Measurements from ENCODE around the gene WASHC3. TPM values are rescaled to one million over a fixed set of nuclear protein-coding genes. Genes with fewer than 3 reads are reported as not detected.
"Not testable (repeated sequence)": the region's sequence is repeated elsewhere in the genome, so short reads cannot be mapped to it uniquely, and the experiment has no call there.

Gene WASHC3
- total and polyA plus RNA-seq, 8 donors = 48.7 to 222 (median 55.3) TPM; not detected in 1

DNA sequence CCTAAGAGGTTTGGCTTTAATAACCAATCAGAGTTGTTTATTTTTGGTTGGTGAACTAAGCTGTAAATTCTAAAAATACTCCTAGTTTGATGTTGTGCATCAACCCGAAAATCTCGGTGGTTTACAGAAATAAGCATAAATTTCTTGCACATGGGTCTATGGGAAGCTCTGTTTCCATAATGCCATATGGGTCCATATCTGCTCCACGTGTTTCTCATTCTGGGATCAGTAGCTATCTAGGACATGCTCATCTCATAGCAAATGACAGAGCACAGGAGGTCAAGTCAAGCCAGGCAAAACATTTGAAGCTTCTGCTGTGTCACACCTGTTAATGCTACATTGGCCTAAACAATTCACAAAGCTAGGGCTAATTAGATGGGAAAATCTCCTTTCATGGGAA lies 35.1 kb upstream of the WASHC3 start:
- H3K27me3 ChIP-seq = no peaks in the 10 kb centered on the region
- no peaks in the 10 kb centered on the region for H3K9me3 ChIP-seq
- peaks cover 10 to 40% (median 40%) of the 10 kb centered on the region in 4 donors for H3K36me3 ChIP-seq
- WGBS, 5 donors = 80 to 85% (median 85%) methylated on average over 3 of the region's 3 CpGs
- H3K4me3 ChIP-seq = no peak overlapping the region
- no peak overlapping the region for H3K27ac ChIP-seq
- no peak for DNase-seq
- intact Hi-C loops (cut with DNase I; ENCODE audit: low total_unique reads) = no loop called here
- H3K4me1 ChIP-seq = no peaks in the 10 kb centered on the region
- TF ChIP-seq, protein P1, sequence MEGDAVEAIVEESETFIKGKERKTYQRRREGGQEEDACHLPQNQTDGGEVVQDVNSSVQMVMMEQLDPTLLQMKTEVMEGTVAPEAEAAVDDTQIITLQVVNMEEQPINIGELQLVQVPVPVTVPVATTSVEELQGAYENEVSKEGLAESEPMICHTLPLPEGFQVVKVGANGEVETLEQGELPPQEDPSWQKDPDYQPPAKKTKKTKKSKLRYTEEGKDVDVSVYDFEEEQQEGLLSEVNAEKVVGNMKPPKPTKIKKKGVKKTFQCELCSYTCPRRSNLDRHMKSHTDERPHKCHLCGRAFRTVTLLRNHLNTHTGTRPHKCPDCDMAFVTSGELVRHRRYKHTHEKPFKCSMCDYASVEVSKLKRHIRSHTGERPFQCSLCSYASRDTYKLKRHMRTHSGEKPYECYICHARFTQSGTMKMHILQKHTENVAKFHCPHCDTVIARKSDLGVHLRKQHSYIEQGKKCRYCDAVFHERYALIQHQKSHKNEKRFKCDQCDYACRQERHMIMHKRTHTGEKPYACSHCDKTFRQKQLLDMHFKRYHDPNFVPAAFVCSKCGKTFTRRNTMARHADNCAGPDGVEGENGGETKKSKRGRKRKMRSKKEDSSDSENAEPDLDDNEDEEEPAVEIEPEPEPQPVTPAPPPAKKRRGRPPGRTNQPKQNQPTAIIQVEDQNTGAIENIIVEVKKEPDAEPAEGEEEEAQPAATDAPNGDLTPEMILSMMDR (IDR thresholded peaks at IDR 0.05) = no peak
- TF ChIP-seq POLR2AphosphoS5 (IDR thresholded peaks at IDR 0.05) (no peak), POLR2A (IDR thresholded peaks at IDR 0.05) (no peak)

DNA sequence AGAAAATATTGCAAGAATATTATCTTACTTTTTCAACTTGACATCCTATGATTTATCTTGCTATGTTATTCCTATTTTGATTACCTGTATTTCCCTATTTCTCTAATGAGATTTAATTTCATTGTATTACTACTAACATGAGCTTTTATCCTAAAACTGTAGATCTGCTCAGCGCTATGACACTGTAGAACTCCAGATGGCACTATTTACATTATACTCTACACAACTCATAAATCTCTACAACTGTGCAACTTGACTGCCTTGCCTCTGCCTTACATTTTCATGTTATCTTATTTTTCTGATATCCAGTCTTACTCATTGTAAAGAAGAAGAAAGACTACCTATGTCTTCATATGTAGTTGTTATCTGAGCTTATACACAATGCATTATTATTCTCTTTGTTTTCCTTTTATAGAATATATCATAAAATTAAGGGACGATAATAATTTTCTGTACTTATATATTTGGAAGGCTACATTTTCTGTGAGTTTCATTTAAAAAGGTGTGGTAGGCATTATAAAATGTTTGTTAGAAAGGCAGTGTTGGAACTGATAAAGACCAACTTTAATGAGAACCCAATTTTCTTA lies 34.0 kb upstream of the WASHC3 start:
- TF ChIP-seq, protein P1 (IDR thresholded peaks at IDR 0.05) = peak in 2 of 7 experiments; percentile 8 to 14
- no peak for TF ChIP-seq POLR2AphosphoS5 (IDR thresholded peaks at IDR 0.05)
- Histone ChIP-seq H3K9me3 (no peaks in the 10 kb centered on the region), H3K36me3 (peaks cover 10 to 38% (median 37%) of the 10 kb centered on the region in 4 donors), H3K4me1 (no peaks in the 10 kb centered on the region), H3K27ac (no peak overlapping the region), H3K27me3 (no peaks in the 10 kb centered on the region), H3K4me3 (no peak overlapping the region)
- intact Hi-C loops (cut with DNase I; ENCODE audit: low total_unique reads) = no loop called here
- WGBS, 5 donors = 54 to 67% (median 56%) methylated on average over 2 of the region's 2 CpGs
- DNase-seq = peak in 1 of 2 donors; percentile 62

DNA sequence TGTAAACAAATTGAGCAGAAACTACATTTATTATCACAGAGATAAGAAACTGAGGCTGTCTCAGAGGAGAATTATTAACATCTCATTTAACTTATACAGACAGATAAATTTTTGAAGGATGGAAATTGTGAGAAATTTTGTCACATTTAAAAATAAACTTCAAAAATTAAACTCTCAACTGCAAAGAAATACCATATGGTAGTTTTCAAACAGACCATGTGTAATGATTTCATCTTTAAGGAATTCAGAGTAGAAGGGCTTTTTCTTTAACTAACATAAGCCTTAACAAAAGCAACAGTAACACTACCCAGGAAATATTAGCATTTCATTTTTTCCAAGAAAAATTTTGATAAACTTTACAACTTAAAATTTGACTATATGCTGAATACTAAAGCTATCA lies 31.5 kb upstream of the WASHC3 start:
- TF ChIP-seq POLR2A (IDR thresholded peaks at IDR 0.05) (no peak), POLR2AphosphoS5 (IDR thresholded peaks at IDR 0.05) (no peak), EP300 (IDR thresholded peaks at IDR 0.05) (no peak)
- TF ChIP-seq, protein P1 (IDR thresholded peaks at IDR 0.05) = no peak
- Histone ChIP-seq H3K4me1 (no peaks in the 10 kb centered on the region), H3K27ac (peak overlapping the region in 1 of 5 donors; percentile 6), H3K27me3 (no peaks in the 10 kb centered on the region), H3K36me3 (peaks cover 9 to 29% (median 24%) of the 10 kb centered on the region in 4 donors), H3K9me3 (peaks cover 0 to 4% (median 0%) of the 10 kb centered on the region in 4 donors), H3K4me3 (no peak overlapping the region)
- peak in 1 of 2 donors; percentile 17 for DNase-seq
- intact Hi-C loops (cut with DNase I; ENCODE audit: low total_unique reads) = no loop called here

DNA sequence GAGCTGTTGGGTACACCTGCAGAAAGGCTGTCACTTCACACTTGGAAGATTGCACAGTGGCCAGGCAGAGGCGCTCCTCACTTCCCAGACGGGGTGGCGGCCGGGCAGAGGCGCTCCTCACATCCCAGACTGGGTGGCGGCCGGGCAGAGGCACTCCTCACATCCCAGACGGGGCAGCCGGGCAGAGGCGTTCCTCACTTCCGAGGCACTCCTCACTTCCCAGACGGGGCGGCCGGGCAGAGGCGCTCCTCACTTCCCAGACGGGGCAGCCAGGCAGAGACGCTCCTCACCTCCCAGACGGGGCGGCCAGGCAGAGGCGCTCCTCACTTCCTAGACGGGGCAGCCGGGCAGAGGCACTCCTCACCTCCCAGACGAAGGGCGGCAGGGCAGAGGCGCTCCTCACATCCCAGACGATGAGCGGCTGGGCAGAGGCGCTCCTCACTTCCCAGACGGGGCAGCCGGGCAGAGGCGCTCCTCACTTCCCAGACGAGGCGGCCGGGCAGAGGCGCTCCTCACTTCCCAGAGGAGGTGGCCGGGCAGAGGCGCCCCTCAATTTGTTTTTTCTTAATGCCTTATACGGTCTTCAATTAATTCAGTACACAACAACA lies 27.5 kb upstream of the WASHC3 start:
- H3K9me3 ChIP-seq; intact Hi-C loops (cut with DNase I; ENCODE audit: low total_unique reads); H3K27ac ChIP-seq; H3K4me3 ChIP-seq; H3K4me1 ChIP-seq; H3K27me3 ChIP-seq; DNase-seq: not testable (repeated sequence)
- H3K36me3 ChIP-seq = peaks cover 10 to 33% (median 24%) of the 10 kb centered on the region in 4 donors
- 96 to 98% (median 98%) methylated on average over 29 to 38 of the region's 38 CpGs for WGBS, 5 donors

DNA sequence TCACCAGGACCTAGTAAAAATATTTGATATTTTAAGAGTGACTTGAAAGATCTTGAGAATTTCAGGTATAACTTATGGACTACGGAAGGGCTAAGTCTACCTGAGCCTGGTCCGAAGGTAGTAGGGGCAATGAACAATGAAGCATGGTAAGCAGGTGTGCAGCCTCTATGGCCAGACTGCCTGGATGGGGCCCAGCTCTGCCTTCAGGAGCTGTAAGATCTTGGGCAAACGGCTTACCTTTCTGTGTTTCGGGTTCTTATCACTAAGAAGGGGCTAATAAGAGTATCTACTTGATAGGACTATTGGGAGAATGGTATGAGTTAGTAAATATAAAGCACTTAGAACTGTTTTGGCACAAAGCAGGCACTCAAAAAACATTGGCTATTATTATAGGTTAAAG lies 19.1 kb upstream of the WASHC3 start:
- H3K9me3 ChIP-seq = no peaks in the 10 kb centered on the region
- no peak overlapping the region for H3K4me3 ChIP-seq
- intact Hi-C loops (cut with DNase I; ENCODE audit: low total_unique reads) = no loop called here
- TF ChIP-seq, protein P1 (IDR thresholded peaks at IDR 0.05) = no peak
- TF ChIP-seq EP300 (IDR thresholded peaks at IDR 0.05) = no peak
- no peak for TF ChIP-seq POLR2AphosphoS5 (IDR thresholded peaks at IDR 0.05)
- no peak for TF ChIP-seq POLR2A (IDR thresholded peaks at IDR 0.05)
- no peak for DNase-seq
- no peaks in the 10 kb centered on the region for H3K4me1 ChIP-seq
- 38 to 65% (median 53%) methylated on average over 4 of the region's 4 CpGs for WGBS, 5 donors
- H3K36me3 ChIP-seq = peaks cover 10 to 93% (median 78%) of the 10 kb centered on the region in 4 donors
- H3K27ac ChIP-seq = no peak overlapping the region
- H3K27me3 ChIP-seq = no peaks in the 10 kb centered on the region

DNA sequence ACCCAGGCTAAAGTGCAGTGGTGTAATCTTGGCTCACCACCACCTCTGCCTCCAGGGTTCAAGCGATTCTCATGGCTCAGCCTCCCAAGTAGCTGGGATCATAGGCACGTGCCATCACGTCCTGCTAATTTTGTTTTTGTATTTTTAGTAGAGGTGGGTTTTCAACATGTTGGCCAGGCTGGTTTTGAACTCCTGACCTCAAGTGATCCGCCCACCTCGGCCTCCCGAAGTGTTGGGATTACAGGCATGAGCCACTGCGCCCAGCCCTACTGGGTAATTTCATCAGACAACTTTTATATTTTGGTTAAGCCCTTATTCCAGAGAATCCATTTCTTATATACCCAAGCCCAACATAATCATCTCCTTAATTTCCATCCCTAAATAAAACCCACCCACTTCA lies 10.3 kb upstream of the WASHC3 start:
- DNase-seq; H3K27ac ChIP-seq; intact Hi-C loops (cut with DNase I; ENCODE audit: low total_unique reads); H3K4me3 ChIP-seq; H3K4me1 ChIP-seq; H3K27me3 ChIP-seq; H3K9me3 ChIP-seq: not testable (repeated sequence)
- peaks cover 0 to 42% (median 37%) of the 10 kb centered on the region in 4 donors for H3K36me3 ChIP-seq
- 94 to 98% (median 97%) methylated on average over 7 of the region's 7 CpGs for WGBS, 5 donors

Measured in stomach (tissue), 9 donors.